Ishikawa (cell line): ENCODE measurements around the gene NR2F1.

Experiments
- CEBPB ChIP-seq: IDR thresholded peaks from 2 replicates; pipeline ENCODE4 v1.6.1; 2012
- CREB1 ChIP-seq: IDR thresholded peaks from 2 replicates; pipeline ENCODE4 v1.6.1; 2012; ENCODE audit warnings: low read depth
- EGR1 ChIP-seq: IDR thresholded peaks from 2 replicates; pipeline ENCODE4 v1.6.1; 2012
- EP300 ChIP-seq: IDR thresholded peaks from 2 replicates; pipeline ENCODE4 v1.6.1; 2012; ENCODE audit warnings: borderline replicate concordance
- FOXM1 ChIP-seq: IDR thresholded peaks from 2 replicates; pipeline ENCODE4 v1.6.1; 2012; ENCODE audit warnings: low read depth, borderline replicate concordance
- NFIC ChIP-seq: IDR thresholded peaks from 2 replicates; pipeline ENCODE4 v1.6.1; 2012
- RAD21 ChIP-seq: IDR thresholded peaks from 2 replicates; pipeline ENCODE4 v1.6.1; 2012; ENCODE audit warnings: low read depth
- TAF1 ChIP-seq: IDR thresholded peaks from 2 replicates; pipeline ENCODE4 v1.6.1; 2012; ENCODE audit warnings: low read depth, mild to moderate bottlenecking
- TCF12 ChIP-seq: IDR thresholded peaks from 2 replicates; pipeline ENCODE4 v1.6.1; 2012; ENCODE audit warnings: low read depth
- TEAD4 ChIP-seq: IDR thresholded peaks from 2 replicates; pipeline ENCODE4 v1.6.1; 2012
- YY1 ChIP-seq: IDR thresholded peaks from 2 replicates; pipeline ENCODE4 v1.6.1; 2012; ENCODE audit warnings: low read depth
- ZBTB7A ChIP-seq: IDR thresholded peaks from 2 replicates; pipeline ENCODE4 v1.6.1; 2012; ENCODE audit warnings: low read depth
- TF ChIP-seq, protein P1 (sequence below): IDR thresholded peaks from 2 replicates; pipeline ENCODE4 v1.6.1; 2012
- TF ChIP-seq, protein P2 (sequence below): IDR thresholded peaks from 2 replicates; pipeline ENCODE4 v1.6.1; 2012
- TF ChIP-seq, protein P3 (sequence below): IDR thresholded peaks from 2 replicates; pipeline ENCODE4 v1.6.1; 2012; ENCODE audit warnings: low read depth, mild to moderate bottlenecking

NR2F1 gene

DNA sequence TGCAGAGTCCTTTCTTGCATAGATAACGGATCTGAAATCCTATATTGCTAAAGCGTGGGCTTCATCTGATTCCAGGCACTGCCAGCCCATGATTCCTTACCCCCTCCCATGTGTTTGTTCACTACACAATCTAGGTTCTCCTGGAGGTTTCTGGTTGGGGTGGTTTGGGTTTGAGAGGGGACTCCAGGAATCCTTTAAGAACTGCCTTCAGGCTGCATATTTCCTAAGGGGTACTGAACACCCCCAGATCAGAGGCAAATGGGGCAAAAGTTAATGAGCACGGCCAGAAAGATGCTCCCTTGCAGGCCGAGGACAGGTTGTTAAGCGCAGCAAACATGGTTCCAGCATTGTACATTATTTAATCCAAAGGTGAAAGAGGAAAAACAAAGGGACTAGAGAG lies 9.9 kb downstream of the NR2F1 start:
- no peak for TF ChIP-seq CREB1
- no peak for TF ChIP-seq CEBPB
- no peak for TF ChIP-seq NFIC
- no peak for TF ChIP-seq TAF1
- TF ChIP-seq, protein P1, sequence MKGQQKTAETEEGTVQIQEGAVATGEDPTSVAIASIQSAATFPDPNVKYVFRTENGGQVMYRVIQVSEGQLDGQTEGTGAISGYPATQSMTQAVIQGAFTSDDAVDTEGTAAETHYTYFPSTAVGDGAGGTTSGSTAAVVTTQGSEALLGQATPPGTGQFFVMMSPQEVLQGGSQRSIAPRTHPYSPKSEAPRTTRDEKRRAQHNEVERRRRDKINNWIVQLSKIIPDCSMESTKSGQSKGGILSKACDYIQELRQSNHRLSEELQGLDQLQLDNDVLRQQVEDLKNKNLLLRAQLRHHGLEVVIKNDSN, result no peak
- TF ChIP-seq ZBTB7A, result no peak
- TF ChIP-seq EP300, result no peak
- no peak for TF ChIP-seq YY1

DNA sequence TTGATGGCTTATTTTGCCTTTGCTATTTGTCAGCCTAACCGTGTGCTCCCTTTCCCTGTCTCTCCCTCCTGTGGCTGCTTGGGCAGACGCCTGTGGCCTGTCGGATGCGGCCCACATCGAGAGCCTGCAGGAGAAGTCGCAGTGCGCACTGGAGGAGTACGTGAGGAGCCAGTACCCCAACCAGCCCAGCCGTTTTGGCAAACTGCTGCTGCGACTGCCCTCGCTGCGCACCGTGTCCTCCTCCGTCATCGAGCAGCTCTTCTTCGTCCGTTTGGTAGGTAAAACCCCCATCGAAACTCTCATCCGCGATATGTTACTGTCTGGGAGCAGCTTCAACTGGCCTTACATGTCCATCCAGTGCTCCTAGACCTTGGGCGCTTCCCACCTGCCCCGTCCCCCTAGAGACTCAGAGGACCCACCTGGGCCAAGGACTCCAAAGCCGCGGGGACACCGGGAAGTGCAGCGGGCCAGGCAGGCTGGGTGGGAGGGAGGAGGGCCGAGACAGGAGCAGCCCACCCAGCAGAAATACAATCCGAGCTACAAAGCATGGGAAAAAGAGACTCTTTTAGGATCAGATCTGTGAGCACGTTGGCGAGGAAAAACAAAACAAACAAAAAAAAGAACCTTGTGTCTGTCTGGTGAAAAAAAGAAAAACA lies 10.6 kb downstream of the NR2F1 start:
- TF ChIP-seq NFIC (no peak), CREB1 (no peak), TCF12 (no peak)
- TF ChIP-seq, protein P2, sequence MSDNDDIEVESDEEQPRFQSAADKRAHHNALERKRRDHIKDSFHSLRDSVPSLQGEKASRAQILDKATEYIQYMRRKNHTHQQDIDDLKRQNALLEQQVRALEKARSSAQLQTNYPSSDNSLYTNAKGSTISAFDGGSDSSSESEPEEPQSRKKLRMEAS, result no peak

DNA sequence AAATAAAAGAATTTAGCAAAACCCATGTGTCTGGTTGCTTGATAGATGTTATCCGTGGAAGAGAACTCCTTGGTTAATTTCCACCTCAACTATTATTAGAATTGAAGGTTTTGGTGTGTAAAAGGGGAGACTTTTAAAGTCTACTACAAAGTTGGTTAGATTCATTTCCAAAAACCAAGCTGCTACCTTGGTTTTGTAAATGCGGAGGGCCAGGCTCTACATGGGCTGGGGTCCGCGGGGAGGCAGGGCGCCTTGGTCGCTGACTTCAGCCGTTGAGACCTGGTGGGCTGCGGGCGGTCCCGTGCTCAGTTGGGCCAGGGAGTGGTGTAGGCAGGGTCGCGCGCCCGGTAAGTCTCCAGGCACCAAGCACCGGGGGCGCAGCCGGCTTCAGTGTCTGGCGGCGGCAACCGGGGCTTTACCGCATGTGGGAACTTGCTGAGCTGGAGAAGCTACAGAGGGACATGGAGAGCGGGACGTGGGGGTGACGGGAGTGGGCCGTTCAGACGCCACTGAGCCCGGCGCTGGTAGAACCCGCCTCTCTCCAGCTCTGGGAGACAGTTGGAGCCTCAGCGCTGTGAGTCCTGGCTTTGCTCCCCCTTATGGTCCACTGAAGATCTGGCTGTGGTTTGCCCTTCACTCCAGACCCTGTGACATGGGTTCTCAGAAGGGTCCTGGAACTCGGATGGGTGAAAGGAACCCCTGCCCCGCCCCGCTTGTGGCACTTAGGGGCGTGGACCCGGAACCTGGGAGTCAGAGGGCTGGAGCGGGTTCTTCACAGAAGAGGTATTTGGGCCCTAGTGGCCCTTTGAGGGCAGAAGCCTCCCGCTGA lies 11.8 kb downstream of the NR2F1 start:
- TF ChIP-seq FOXM1, result no peak
- no peak for TF ChIP-seq YY1
- no peak for TF ChIP-seq CEBPB
- TF ChIP-seq RAD21, result no peak
- TF ChIP-seq CREB1, result no peak
- no peak for TF ChIP-seq TEAD4
- TF ChIP-seq, protein P2, result no peak
- TF ChIP-seq NFIC, result no peak

DNA sequence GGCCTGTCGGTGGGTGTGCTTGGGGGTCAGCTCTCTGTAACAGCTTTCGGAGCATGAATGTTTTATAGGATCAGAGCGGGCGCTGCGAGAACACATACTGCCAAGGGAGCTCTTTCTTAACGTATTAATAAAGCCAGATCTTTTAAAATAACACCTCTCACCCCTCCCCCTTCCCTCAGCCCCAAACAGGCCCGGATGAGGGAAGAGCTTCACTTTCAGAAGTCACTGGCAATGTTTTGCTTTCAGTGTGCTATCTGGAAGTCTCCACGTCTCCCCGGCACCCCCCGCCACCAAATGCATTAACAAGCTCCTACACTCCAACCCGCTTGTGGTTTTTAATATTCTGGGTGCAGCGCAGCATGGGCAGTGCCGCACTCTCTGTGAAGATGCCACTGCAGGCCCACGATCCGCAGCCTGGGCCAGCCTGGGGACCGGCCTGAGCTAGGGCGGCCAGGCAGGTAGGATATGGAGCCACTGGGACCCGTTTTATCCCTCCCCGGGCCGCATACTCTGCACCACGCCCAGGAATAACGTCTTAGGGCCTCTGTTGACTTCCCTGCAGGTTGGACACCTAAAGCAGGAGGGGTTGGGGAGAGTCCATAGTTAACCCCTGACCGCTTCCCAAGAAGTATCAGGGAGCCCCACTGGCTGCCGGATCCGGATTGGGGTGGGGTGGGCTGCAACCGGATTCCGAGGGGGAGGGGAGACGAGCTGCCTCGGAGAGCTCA lies 12.6 kb downstream of the NR2F1 start:
- TF ChIP-seq ZBTB7A, result no peak
- no peak for TF ChIP-seq CREB1

DNA sequence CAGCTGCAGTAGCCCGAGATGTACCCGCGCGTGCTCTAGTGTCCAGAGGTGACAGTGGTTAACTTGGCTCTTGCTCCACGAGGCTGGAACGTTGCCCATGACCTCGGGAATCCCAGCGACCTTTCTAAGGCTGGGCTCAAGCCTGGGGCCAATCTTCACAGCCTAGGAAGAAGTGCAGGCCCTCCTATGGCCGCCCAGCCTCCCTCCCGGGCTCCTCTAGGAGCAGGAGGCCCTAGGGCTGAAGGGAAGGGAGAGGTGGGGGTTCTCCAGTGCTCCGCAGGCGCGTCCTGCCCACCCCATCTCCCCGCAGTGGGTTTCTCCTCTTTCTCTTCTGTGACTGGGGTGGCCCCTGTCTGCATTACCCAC lies 13.3 kb downstream of the NR2F1 start:
- TF ChIP-seq EP300 (no peak), EGR1 (no peak), CEBPB (no peak), CREB1 (no peak)
- TF ChIP-seq, protein P1, result no peak
- TF ChIP-seq, protein P2, result no peak

DNA sequence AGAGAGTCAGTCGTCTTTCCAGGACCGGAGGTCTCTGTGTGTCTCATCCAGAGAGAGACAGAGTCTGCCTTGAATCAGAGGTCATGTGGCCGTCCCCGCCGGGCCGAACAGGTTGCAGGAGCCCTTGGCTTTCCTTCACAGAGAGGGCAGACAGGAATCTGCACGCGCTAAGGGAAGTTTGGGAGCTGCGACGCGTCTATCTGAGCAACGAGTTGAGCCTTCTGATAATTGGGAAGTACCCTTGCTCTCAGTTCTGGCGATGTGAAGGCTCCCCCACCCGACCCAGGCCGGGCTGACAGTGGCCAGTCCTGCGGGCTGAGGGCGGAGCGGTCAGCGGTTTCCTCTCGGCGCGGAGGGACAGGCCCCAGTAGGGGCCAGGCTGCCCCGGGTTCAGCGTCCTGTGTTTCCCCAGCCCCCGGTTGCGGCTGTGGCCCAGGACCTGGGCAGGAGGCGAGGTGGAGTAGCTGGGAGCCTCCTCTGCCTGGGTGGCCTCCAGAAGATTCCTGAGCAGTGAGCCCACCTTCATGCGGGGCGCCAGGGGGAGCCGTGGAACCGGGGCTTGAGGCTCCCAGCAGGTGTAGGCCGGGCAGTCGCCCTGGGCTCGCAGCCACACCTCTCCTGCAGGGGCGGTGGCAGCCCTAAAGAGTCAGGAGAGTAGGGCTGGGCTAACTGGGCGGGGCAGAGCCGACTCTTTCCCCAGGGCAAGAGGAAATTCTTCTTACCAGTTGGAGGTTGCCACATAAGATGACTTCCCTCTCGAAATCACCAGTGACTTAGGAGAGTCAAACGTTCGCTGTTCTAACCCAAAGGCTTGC lies 13.9 kb downstream of the NR2F1 start:
- TF ChIP-seq CEBPB (no peak), CREB1 (no peak), RAD21 (peak; percentile 63), YY1 (no peak), NFIC (no peak)
- TF ChIP-seq, protein P1, result no peak
- TF ChIP-seq, protein P3, sequence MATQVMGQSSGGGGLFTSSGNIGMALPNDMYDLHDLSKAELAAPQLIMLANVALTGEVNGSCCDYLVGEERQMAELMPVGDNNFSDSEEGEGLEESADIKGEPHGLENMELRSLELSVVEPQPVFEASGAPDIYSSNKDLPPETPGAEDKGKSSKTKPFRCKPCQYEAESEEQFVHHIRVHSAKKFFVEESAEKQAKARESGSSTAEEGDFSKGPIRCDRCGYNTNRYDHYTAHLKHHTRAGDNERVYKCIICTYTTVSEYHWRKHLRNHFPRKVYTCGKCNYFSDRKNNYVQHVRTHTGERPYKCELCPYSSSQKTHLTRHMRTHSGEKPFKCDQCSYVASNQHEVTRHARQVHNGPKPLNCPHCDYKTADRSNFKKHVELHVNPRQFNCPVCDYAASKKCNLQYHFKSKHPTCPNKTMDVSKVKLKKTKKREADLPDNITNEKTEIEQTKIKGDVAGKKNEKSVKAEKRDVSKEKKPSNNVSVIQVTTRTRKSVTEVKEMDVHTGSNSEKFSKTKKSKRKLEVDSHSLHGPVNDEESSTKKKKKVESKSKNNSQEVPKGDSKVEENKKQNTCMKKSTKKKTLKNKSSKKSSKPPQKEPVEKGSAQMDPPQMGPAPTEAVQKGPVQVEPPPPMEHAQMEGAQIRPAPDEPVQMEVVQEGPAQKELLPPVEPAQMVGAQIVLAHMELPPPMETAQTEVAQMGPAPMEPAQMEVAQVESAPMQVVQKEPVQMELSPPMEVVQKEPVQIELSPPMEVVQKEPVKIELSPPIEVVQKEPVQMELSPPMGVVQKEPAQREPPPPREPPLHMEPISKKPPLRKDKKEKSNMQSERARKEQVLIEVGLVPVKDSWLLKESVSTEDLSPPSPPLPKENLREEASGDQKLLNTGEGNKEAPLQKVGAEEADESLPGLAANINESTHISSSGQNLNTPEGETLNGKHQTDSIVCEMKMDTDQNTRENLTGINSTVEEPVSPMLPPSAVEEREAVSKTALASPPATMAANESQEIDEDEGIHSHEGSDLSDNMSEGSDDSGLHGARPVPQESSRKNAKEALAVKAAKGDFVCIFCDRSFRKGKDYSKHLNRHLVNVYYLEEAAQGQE, result no peak
